GM18499 (cell line): ENCODE measurements around the gene GJA4.

Experiments used
- ATAC-seq: cut with Tn5 transposase; IDR thresholded peaks from one replicate; pipeline ENCODE4 v1.9.1; 2021; ENCODE audit warnings: moderate number of reproducible peaks; ENCODE audit not compliant: insufficient read depth, unreplicated experiment

Gene GJA4

GRCh38 chr1:34827341-34827941 lies 34.6 kb downstream of the GJA4 start:
- ATAC-seq, result no peak

DNA sequence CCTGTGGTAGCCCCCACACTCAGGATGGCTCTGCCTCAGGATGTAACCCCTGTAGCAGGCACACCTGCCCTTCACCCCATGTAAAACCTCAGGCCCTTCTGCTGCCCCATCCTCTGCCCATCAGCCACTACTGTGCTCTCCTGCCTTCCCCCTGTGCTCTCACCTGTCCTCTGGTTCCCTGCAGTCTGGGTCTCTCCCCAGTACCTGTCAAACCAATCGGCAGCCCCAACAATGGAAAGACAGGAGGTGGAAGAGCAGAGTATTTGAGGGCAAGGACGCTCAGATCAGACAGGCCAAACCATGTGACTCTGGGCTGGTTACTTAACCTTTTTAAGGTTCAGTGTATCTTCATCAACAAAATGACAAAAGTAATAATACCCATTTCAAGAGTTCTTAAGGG lies 35.8 kb downstream of the GJA4 start:
- ATAC-seq, result no peak

GRCh38 chr1:34829250-34829649 lies 36.5 kb downstream of the GJA4 start:
- ATAC-seq, result no peak

GRCh38 chr1:34831721-34832246 lies 39.0 kb downstream of the GJA4 start:
- no peak for ATAC-seq

DNA sequence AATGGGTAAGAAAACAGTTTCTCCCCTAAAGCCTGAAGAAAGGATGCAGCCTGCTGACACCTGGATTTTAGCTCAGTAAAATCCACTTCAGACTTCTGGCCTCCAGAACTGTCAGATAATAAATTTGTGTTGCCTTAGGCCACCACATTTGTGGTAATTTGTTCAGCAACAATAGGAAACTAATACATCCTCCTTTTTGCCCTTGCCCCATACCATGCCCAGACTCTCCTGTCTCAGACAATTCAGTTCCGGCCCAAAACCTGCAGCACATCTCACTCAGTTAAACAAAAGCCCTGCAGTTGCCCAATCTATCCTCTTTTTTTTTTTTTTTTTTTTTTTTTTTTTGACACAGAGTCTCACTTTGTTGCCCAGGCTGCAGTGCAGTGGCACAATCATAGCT lies 40.9 kb downstream of the GJA4 start:
- no peak for ATAC-seq

- ATAC-seq, result no peak
Measured at GRCh38 chr1:34839526-34840305, 46.9 kb downstream of the GJA4 start.

GRCh38 chr1:34840426-34840825 lies 47.6 kb downstream of the GJA4 start:
- no peak for ATAC-seq

DNA sequence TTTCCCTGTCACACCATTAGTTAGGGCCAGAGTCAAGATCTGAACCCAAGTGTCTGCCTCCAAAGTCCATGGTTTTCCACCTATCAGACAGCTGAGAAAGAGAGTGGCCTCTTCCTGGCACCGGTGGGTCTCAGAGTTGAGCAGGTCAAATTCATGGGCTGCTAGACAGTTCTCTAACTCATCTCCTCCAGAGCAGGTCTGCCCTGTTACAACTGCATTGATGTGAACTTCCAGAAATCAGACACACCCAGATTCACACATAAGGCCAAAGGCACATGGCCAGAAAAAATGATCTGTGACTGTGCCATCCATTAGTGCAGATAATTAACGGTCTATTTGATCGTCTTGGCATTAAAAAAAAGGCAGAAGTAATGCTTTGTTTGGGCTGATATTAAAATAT lies 49.3 kb downstream of the GJA4 start:
- no peak for ATAC-seq

- no peak for ATAC-seq
Measured at GRCh38 chr1:34842952-34843371, 50.2 kb downstream of the GJA4 start.

GRCh38 chr1:34843392-34844251 lies 50.8 kb downstream of the GJA4 start:
- no peak for ATAC-seq

DNA sequence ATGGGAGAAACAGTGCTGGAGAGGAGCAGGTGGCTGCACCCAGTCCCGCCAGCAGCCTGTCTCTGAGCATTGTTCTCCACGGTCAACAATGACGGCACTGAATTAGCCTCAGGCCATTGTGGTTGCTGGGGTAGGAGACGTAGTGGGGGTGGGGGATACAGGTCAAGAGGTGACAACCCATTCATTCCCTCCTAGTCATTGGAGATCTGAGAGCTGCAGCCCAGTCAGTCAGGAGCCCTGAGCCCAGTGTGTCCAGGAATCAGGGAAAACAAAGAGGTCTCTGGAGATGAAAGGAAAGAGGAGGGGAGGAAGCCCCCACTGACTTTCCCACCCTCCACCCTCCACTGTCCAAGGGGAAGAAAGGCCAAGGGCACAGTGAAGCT lies 51.4 kb downstream of the GJA4 start:
- no peak for ATAC-seq
